ENCODE results near the gene NECTIN2. TPM values are rescaled to one million over a fixed set of nuclear protein-coding genes. Genes with fewer than 3 reads are reported as not detected.
A peak's percentile ranks its signal among the peaks of the same experiment; 100 is the strongest.

The NECTIN2 gene
- total RNA-seq, 1 donor from 2014 or later = 302 TPM

DNA sequence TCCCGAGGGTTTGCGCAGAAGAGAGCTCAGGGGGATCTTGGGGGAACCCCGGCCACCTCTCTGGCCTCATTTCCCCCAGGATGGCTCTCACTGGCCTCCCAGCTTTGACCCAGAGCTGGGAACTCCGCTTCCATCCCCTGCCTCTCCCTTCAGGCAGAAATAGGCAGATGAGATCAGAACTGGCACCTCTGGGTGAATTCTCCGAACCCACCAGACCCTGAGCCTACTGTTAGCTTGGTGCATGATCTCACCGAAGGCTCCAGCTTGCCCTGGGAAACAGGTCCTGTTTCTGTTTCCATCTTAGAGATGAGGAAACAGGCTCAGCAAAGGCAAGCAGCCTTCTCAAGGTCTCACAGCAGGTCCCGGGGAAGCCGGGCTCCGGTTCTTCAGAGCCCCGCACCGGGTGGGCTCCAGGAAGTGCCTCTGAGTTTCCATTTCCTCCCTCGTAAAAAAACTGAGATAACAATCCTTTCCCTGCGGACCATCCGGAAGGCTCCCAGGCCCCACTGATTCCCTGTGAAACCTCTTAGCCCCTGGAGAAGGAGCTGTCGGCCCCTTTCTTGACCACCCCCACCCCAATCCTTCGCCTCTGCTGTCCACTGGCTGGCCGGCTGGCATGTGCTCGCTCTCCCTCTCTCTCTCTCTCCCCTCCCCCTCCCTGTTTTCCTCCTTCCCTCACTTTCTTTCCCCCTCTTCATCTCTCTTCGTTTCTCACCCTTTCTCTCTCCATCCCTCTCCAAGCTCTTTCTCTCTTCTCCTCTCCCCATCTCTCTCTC lies 2.1 kb downstream of the NECTIN2 start:
- H3K36me3 ChIP-seq (ENCODE audit: insufficient read depth, low read length) = no peaks in the 10 kb centered on the region
- Mint-ChIP-seq H3K36me3 (ENCODE audit: low read depth, unreplicated experiment) (peaks cover 14% of the 10 kb centered on the region), H3K27ac (ENCODE audit: unreplicated experiment) (peak overlapping the region; percentile 100), H3K27me3 (ENCODE audit: low read depth, unreplicated experiment) (no peaks in the 10 kb centered on the region), H3K4me1 (ENCODE audit: low read depth, unreplicated experiment) (peaks cover 24% of the 10 kb centered on the region), H3K9me3 (ENCODE audit: unreplicated experiment) (no peaks in the 10 kb centered on the region), H3K4me3 (ENCODE audit: unreplicated experiment) (peak overlapping the region; percentile 99)
- H3K9me3 ChIP-seq (ENCODE audit: insufficient read depth, low read depth, low read length) = no peaks in the 10 kb centered on the region
- peaks cover 71% of the 10 kb centered on the region for H3K79me2 ChIP-seq (ENCODE audit: insufficient read depth, low read length)
- peaks cover 24% of the 10 kb centered on the region for H3K4me1 ChIP-seq (ENCODE audit: insufficient read depth, low read length)
- DNase-seq (ENCODE audit: low read depth) (peak; percentile 42), FAIRE-seq (no peak)
- peaks cover 62% of the 10 kb centered on the region for H4K20me1 ChIP-seq (ENCODE audit: insufficient read depth, low read length)
- H2AFZ ChIP-seq (ENCODE audit: low read depth, low read length) = no peak overlapping the region
- TF ChIP-seq EZH2 (IDR thresholded peaks at IDR 0.05; ENCODE audit: insufficient read depth, low read length) = no peak
- TF ChIP-seq, protein P1, sequence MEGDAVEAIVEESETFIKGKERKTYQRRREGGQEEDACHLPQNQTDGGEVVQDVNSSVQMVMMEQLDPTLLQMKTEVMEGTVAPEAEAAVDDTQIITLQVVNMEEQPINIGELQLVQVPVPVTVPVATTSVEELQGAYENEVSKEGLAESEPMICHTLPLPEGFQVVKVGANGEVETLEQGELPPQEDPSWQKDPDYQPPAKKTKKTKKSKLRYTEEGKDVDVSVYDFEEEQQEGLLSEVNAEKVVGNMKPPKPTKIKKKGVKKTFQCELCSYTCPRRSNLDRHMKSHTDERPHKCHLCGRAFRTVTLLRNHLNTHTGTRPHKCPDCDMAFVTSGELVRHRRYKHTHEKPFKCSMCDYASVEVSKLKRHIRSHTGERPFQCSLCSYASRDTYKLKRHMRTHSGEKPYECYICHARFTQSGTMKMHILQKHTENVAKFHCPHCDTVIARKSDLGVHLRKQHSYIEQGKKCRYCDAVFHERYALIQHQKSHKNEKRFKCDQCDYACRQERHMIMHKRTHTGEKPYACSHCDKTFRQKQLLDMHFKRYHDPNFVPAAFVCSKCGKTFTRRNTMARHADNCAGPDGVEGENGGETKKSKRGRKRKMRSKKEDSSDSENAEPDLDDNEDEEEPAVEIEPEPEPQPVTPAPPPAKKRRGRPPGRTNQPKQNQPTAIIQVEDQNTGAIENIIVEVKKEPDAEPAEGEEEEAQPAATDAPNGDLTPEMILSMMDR (IDR thresholded peaks at IDR 0.05; ENCODE audit: insufficient read depth, low read depth, low read length) = no peak
- peak overlapping the region; percentile 89 for H3K4me2 ChIP-seq (ENCODE audit: low read length)
- peak overlapping the region; percentile 92 for H3K27ac ChIP-seq (ENCODE audit: low read depth, low read length)
- no peaks in the 10 kb centered on the region for H3K27me3 ChIP-seq (ENCODE audit: insufficient read depth, low read length)
- H3K4me3 ChIP-seq (ENCODE audit: insufficient read depth, low read depth, low read length) = peak overlapping the region; percentile 89
- H3K9ac ChIP-seq (ENCODE audit: low read length) = peak overlapping the region; percentile 99

DNA sequence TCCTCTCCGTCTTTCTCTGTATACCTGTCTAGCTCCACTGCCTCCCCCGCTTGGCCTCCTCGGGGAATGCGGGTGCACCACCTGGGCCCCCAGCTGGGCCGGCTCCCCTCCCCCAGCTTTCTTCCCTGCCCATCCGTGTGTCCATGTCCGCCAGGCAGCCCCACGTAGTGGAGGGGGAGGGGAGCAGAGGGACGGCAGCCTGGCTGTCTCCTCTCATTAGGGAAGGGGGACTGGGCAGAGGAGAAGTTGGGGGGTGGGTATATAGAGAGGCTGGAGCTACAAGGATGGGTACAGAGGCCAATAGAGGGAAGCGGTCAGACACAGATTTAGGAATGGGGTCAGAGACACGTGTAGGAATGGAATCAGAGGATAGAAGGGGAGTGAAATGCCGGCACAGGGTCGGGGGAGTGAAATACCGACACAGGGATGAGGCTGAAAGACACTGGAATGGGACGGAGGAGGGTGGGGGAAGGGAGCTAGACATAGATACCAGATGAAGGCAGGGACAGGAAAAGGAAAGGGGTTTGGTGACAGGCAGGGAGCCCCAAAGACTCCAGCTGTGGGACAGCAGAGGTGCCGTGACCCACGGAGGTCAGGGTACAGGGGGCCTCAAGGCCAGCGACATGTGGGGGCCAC lies 2.8 kb downstream of the NECTIN2 start:
- Histone ChIP-seq H3K4me3 (ENCODE audit: insufficient read depth, low read depth, low read length) (peak overlapping the region; percentile 89), H3K79me2 (ENCODE audit: insufficient read depth, low read length) (peaks cover 78% of the 10 kb centered on the region), H3K36me3 (ENCODE audit: insufficient read depth, low read length) (no peaks in the 10 kb centered on the region), H3K4me2 (ENCODE audit: low read length) (peak overlapping the region; percentile 89), H3K4me1 (ENCODE audit: insufficient read depth, low read length) (peaks cover 24% of the 10 kb centered on the region), H3K27me3 (ENCODE audit: insufficient read depth, low read length) (no peaks in the 10 kb centered on the region), H2AFZ (ENCODE audit: low read depth, low read length) (no peak overlapping the region), H3K27ac (ENCODE audit: low read depth, low read length) (peak overlapping the region; percentile 92), H4K20me1 (ENCODE audit: insufficient read depth, low read length) (peaks cover 66% of the 10 kb centered on the region), H3K9me3 (ENCODE audit: insufficient read depth, low read depth, low read length) (no peaks in the 10 kb centered on the region), H3K9ac (ENCODE audit: low read length) (peak overlapping the region; percentile 99)
- Mint-ChIP-seq H3K9me3 (ENCODE audit: unreplicated experiment) (no peaks in the 10 kb centered on the region), H3K27me3 (ENCODE audit: low read depth, unreplicated experiment) (no peaks in the 10 kb centered on the region), H3K4me1 (ENCODE audit: low read depth, unreplicated experiment) (peaks cover 27% of the 10 kb centered on the region), H3K27ac (ENCODE audit: unreplicated experiment) (peak overlapping the region; percentile 100), H3K4me3 (ENCODE audit: unreplicated experiment) (peak overlapping the region; percentile 99), H3K36me3 (ENCODE audit: low read depth, unreplicated experiment) (peaks cover 18% of the 10 kb centered on the region)
- no peak for FAIRE-seq
- TF ChIP-seq EZH2 (IDR thresholded peaks at IDR 0.05; ENCODE audit: insufficient read depth, low read length) = no peak
- TF ChIP-seq, protein P1 (IDR thresholded peaks at IDR 0.05; ENCODE audit: insufficient read depth, low read depth, low read length) = no peak
- DNase-seq (ENCODE audit: low read depth) = no peak

Data from astrocyte (in vitro differentiated cells and primary cell).